ENCODE measurements around the gene BAIAP3.
A peak's percentile ranks its signal among the peaks of the same experiment; 100 is the strongest.

Gene BAIAP3

DNA sequence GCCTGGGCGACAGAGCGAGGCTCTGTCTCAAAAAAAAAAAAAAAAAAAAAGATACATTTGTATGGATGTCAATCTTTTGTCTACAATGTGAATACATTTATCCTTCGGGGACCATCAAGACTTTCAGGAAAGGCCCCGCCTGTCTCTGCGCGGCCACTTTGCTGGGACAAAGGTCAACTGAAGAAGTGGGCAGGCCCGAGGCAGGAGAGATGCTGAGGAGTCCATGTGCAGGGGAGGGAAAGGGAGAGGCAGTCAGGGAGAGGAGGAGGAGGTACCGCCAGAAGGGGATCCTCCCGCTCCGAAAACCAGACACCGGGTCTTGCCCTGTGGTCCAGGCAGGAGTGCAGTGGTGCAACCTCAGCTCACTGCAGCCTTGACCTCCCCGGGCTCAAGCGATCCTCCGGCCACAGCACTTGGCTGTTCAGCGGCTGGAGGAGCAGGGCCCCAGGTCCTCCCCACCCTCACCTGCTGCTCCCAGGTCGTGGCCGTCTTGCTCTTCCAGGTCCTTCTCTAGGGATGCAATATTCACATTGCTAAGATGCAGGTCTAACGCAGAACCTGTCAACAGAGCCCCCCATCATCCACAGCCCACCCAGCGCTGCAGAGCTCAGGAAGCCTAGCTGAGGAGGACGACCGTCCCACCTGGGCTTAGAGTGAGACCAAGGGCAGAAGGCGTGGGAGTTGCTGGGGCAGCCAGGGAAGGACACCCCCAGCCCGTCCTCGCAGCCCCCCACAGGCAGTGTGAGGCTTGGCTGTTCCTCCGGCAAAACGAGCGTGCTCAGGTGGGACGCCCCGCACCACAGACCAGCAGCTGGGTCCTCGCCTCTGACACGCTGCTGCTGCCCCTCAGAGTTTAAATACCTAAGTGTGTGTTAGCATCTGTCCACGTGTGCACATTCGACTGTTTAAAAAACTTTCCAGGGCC, 37.9 kb downstream of the BAIAP3 start:
- DNase-seq, result no peak

- no peak for DNase-seq
Observed at GRCh38 chr16:1372292-1372950, 39.0 kb downstream of the BAIAP3 start.

GRCh38 chr16:1374418-1375297, 41.2 kb downstream of the BAIAP3 start:
- no peak for DNase-seq

GRCh38 chr16:1375298-1375640, 41.8 kb downstream of the BAIAP3 start:
- DNase-seq, result no peak

DNA sequence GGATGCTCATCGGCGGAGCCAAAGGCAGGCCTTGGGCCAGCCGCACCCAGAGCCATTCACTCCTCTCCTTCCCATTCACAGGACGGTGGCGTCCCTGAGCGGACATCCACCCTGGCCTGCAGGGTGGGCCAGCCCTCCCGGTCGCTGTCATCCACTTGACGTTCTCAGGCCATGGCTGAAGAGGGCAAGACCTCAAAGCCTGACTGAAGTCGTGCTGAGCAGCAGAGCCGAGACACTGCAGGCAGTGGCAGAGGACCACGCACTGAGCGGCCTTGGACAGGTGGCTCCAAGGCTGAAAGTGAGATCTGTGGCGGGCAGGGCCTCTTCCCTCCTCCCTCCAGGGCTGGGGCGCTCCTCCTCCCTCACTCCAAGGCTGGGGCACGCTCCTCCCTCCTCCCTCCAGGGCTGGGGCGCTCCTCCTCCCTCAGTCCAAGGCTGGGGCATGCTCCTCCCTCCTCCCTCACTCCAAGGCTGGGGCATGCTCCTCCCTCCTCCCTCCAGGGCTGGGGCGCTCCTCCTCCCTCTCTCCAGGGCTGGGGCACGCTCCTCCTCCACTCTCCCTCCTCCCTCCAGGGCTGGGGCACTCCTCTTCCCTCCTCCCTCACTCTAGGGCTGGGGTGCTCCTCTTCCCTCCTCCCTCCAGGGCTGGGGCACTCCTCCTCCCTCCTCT, 42.4 kb downstream of the BAIAP3 start:
- DNase-seq, result no peak

DNA sequence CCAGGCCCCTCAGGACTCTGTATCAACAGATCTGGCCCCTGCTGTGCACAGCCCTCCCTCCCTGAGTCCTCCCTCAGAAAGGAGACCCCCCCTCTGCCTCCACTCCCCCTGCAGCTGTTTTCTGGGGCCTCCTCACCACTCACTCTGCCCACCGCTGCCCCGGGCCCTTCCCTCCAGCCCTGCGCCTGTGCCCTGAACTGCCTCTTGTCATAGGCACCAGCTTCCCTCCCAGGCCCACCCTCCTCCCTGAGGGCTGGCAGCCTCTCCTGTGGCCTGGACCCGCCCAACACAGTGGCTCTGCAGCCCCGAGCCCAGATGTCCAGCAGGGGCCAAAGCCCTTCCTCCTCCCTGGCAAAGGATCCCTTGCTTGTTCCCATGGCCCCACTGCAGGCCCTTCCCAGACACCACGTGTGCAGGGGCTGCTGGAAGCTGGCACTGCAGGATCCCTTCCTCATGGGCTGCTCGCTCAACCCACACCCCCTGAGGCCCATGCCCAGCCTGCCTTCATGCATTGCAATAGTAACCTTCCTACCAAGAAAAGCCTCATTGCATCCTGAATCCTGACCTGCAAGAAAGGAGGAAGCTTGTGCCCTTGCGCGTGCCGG, 44.1 kb downstream of the BAIAP3 start:
- no peak for DNase-seq

DNA sequence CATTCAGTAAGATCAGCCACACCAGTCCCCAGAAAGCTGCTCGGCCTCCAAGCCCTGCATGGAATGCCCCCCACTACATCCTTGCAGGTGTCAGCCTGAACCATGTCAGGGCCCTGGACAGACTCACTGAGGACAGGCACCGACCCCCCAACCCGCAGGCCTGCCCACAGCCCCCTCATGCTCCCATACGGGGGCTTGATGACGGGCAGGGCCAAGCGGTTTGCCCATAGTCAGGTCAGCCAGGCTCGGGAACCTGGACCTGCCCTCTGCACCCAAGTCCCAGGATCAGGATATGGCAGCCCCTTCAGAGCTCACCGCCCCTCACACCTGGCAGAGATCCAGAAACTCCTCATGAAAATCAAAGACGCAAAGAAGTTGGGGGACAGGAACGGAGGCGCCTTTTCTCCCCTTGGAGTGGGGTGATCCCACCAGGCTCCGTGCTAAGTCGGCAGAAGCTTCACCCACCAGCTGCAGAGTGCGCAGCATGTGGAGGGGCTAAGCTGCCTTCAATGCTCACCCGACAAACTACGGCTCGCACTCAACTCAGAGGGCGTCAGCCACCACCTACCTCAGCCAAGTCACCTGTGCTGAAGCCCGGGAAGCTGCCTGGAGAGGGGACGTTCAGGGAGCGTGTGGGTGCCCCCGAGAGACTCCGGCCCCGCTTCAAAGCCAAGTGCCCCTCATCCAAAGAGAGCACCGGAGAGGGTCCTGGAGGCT, 44.8 kb downstream of the BAIAP3 start:
- no peak for DNase-seq

DNA sequence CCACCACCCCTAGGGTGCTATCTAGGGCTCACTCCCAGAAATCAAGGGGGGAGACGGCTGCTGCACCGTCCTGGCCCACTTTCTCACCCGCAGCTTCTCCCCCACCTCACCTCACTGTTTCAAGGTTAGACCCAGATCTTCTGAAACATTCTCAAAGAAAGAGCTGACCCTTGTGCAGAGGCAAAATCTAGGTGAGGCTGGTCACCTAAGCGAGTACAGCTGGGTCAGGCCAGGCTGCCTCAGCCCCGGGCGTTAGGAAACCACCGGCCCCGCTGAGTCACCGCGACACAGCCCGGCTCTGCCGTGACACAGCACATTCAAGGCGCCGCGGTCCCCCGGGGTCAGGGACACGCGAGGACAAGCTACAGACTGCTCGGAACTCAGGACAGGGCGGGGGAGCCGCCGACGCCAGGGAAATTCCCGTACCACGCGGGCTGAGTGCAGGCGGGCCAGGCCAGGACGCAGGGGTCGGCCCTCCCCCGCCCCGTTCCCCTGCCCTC, 45.4 kb downstream of the BAIAP3 start:
- DNase-seq, result no peak

DNA sequence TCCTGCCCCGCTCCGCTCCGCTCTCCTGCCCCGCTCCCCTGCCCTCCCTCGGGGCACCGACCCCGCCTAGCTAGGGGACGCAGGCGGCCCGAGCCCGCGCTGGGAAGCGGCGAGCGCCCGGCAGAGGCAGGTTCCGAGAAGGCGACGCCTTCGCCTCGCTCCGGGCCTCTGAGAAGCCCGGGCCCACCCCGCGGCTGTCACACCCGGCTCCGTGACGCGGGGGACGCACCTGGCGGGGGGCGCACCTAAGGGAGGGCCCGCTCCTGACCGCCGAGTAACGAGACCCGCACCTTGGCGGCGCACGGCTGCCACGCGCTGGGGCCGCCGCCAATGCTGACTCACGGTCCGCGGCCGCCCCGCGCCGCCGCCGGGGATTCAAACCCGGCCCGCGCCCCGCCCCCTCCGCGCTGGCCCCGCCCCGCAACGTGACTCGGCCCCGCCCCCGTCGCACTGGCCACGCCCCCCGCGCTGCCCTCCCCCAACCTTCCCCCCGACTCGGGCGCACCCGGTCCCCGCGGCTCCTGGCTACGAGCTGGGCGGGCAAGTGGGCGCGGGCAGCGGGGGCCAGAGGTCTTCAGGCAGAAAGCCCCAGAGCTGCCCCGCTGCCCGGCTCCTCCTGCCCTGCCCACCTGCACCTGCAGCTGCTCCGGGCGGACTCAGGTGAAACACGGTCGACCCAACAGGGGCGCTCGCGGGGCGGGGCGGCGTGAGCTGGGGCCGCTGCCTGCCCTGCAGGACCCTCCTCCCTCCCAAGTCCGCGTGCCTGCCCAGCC, 46.0 kb downstream of the BAIAP3 start:
- peak; percentile 31 for DNase-seq

DNA sequence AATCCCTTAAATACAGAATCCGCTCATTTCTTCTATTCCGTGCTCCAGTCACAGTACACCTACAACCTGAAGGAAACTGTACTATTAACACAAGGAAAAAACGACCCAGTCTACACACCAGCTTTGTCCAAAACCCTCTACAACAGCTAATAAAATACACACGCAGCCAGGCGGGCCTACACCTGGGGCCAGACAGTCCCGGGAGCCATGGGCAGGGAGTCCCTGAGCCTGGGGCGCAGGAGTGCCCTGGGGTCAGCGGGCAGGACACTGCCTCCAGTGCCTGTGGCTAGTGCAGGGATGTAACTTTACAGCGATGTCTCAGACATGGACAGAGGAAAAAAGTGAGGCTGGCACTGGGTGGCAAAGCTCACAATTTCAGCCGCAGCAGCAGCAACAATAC, 46.8 kb downstream of the BAIAP3 start:
- DNase-seq, result no peak

- DNase-seq, result no peak
Observed at GRCh38 chr16:1381612-1382406, 48.4 kb downstream of the BAIAP3 start.

DNA sequence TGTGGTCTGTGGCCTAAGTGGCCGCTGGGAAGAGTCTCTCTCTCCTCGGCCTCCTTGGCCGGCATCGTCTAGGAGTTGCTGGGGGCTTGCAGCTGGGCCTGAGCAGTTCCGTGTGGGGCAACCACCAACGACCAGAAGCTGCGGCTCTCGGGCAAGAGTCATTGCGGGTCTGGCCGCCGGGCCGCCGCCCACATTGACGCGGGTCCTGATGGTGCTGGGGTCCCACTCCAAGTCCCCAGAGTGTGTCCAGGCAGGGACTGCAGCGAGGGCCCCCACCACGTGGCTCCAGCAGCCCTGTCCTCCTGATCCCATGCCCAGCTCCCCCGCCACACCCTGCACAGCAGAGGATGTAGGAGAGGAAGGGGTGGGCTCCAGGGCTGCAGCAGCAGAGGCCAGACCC, 50.1 kb downstream of the BAIAP3 start:
- DNase-seq, result no peak

DNA sequence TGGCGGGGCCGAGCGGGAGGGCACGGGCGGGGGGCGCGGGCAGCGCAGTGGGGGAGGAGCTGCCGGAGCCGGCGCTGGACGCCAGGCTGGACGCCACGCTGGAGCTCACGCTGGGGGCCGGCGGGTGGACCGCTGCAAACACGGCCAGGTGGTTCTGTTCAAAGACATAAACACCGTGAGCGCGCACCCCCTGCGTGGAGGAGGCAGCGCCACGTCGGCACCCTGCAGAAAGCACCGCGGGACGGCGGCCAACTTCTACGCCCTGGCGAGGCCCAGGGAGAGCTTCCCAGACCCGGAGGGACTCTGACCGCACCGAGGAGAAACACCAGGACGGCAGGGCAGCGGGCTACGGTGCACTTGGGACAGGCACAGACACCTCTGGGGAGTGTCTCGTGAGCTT, 51.8 kb downstream of the BAIAP3 start:
- DNase-seq, result no peak

GRCh38 chr16:1387331-1387730, 53.9 kb downstream of the BAIAP3 start:
- DNase-seq, result no peak

GRCh38 chr16:1389762-1390161, 56.3 kb downstream of the BAIAP3 start:
- no peak for DNase-seq

DNA sequence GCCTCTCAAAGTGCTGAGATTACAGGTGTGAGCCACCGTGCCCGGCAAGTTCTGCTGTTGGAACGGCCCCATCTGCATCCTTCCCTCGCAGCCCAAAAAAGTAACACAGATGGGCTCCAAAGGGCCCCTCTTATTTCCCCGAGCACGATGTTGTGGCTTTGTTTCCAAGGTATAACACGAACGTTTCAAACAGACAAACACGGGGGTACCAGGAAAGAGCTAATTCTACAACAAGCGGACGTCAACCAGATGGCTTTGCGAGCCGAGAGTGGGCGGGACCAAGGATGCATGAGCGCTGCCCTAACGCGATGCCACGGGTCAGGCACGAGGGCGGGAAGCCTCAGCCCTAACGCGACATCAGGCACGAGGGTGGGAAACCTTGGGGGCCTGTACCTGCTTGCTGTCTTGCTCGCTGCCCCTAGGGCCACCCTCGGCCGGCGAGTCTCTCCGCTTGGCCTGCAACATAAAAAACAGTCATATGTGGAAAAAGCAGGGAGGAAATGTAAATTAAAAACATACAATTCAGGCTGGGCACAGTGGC, 56.9 kb downstream of the BAIAP3 start:
- no peak for DNase-seq

- no peak for DNase-seq
Observed at GRCh38 chr16:1392826-1393225, 59.4 kb downstream of the BAIAP3 start.

GRCh38 chr16:1393613-1394176, 60.2 kb downstream of the BAIAP3 start:
- no peak for DNase-seq

DNA sequence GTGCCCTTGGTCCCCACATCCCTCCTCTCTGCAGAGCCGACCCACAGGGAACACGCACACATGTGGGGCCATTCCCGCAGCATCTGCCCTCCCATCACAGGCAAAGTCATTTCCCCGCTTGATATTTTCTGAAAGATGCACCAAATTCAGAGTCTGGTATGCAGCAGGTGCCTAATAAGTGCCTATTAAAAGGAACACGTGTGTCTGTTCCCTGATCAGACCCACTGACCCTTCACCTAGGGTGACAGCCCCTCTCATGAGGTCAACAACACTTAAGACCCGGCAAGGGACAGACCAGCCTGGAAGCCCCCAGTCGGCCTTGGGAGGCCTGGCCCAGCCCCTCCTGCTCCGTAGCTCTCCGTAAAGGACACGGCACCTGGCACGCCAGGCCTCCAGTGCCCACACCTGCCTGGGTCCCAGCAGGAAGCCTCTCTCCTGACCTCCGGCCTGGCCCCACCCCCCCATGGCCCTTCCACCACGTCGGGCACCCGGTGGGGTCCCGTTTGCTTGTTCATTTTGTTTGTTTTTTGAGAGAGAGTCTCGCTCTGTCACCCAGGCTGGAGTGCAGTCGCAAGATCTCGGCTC, 61.0 kb downstream of the BAIAP3 start:
- no peak for DNase-seq
